GM08714 (cell line): ENCODE data around the gene CKM.
"Not testable (repeated sequence)": the region's sequence is repeated elsewhere in the genome, so short reads cannot be mapped to it uniquely, and the experiment has no call there.

Source experiments
- H3K4me3 ChIP-seq: fragments of 200-500 bp; sonication (Bioruptor generic); 2 replicates; pipeline ENCODE4 v1.5.1; 2014; ENCODE audit warnings: mild to moderate bottlenecking, low read length, inconsistent platforms
- ZNF274 ChIP-seq: IDR thresholded peaks from 2 replicates; pipeline ENCODE4 v1.6.1; 2012; ENCODE audit warnings: mild to moderate bottlenecking, low read depth, low read length

The CKM gene

DNA sequence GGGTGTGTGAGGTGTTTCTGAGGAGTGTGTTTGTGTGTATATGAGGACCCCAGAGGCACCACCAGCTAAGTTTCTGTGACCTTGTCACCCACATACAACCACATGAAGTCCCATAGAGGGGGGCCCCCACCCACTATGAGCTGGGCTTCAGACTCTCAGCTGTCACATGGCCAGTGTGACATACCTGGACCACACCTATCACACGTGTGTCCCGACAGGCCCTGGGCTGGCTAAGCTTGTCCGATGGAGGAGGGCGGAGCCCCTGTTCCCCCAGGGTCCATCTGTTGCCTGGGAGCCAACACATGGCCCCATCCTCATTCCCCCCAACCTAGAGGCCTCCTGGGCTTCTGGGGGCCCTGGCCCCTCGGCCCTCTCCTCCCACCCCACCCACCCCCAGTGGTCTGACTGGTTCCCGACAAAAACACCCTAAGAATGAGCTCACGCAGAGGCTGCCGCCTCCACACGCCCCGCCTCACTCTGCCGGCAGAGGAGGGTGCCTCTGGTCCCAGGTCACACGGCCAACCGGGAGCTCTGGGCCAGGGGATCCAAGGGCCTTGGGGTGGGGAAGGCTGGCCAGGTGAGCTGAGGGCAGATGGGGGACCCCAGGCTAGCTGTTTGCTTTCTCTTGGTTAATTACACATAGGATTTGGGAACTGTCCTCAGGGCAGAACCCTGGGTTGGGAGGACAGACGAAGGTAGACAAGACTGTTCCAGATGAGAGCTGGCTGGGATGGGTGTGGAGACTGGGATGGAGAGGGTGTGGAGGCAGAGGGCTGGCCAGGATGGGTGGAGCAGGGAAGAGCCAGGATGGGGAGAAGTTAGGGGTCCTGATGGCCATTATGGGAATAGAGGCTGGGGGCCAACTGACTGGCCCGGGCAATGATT, 22.2 kb upstream of the CKM start:
- TF ChIP-seq ZNF274, result no peak
- H3K4me3 ChIP-seq, result no peak overlapping the region

GRCh38 chr19:45342911-45343310, 20.2 kb upstream of the CKM start:
- no peak overlapping the region for H3K4me3 ChIP-seq
- TF ChIP-seq ZNF274, result no peak

DNA sequence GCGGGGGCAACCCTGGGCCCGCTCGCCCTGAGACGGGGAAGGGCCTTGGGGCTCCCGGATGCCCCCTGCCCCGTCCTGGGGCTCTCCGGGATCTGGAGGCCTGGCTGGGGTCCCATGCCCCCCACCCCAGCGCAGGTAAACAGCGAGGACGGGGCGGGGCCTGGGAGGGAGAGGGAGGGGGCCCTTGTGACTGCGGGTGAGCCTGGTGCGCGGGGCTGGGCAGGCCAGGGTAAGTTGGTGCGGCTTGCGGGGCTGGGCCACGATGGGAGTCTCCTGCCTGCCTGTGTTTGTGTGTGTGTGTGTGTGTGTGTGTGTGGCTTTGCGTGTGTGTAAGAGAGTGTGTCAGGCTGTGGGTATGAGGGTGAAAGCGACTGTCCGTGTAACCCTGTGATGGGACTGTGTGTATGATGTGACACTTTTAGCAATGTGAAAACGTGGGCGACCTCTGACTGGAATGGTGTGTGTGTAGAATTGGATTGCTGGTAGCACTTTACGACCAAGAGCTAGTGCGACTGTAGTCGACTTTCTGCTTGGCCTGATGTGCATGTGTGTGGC, 18.3 kb upstream of the CKM start:
- H3K4me3 ChIP-seq, result no peak overlapping the region
- TF ChIP-seq ZNF274, result no peak

DNA sequence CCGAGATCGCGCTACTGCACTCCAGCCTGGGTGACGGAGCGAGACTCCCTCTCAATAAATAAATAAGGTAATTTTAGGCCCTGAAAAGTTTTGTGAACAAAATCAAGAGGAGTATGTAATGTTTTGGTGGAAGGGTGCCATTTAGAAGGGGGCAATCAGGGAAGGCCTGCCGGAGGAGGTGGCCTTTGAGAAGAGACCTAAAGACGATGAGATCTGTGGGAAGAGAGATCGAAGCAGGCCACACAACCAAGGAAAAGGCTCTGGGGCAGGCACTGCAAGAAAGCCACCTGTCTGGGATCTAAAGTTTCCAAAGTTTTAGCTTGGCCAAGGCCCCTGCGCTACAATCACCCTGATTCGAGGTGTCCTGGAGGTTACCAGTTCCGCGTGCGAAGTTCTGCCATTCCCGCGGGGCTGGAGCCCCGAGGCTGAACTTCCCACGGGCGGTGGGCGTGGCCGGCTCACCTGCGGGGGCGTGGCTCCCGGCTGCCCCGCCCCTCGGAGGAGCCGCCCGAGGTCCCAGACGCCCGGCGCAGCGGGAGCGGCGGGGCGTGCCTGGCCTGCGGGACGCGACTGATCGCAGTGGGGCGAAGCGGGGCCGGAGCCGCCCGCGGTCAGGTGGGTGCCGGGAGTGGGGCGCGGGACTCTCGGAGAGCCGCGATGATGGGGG, 17.7 kb upstream of the CKM start, which contains the start of gene KLC3:
TSS of gene KLC3 (plus strand) at position 519 of the 667 bp plus-strand sequence. CDS start 4,792 bp downstream, outside the sequence.
- no peak within 1 kb of the TSS; the same call in 1 of the 2 replicates for H3K4me3 ChIP-seq
- no peak for TF ChIP-seq ZNF274

- H3K4me3 ChIP-seq, result no peak overlapping the region
- no peak for TF ChIP-seq ZNF274
Observed at GRCh38 chr19:45339629-45340028, 17.0 kb upstream of the CKM start.

DNA sequence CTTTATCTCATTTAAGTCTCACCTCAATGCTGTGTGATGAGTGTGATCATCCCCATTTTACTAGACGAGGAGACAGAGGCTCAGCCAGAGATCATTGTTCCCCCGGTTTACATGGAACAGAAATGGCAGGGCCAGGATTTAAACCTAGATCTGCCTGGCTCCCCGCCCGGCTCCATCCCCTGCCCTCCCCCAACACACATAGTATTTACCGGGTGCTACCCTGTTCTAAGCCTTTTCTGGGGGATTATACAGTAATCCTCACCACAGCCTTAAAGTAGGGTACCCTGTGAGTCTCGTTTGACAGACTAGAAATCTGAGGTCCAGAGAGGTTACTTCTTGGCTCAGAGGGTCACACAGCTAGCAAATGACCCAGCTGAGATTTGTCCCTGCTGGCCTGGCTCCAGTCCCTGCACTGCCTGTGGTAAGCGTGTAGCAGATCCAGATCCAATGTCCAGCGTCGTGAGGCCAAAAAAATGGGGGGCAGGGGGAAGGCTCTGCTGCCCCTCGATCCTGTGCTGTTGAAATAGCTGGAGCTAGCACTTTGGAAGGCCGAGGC, 14.1 kb upstream of the CKM start:
- H3K4me3 ChIP-seq, result no peak overlapping the region
- no peak for TF ChIP-seq ZNF274

GRCh38 chr19:45334881-45335280, 12.2 kb upstream of the CKM start:
- not testable (repeated sequence) for H3K4me3 ChIP-seq

DNA sequence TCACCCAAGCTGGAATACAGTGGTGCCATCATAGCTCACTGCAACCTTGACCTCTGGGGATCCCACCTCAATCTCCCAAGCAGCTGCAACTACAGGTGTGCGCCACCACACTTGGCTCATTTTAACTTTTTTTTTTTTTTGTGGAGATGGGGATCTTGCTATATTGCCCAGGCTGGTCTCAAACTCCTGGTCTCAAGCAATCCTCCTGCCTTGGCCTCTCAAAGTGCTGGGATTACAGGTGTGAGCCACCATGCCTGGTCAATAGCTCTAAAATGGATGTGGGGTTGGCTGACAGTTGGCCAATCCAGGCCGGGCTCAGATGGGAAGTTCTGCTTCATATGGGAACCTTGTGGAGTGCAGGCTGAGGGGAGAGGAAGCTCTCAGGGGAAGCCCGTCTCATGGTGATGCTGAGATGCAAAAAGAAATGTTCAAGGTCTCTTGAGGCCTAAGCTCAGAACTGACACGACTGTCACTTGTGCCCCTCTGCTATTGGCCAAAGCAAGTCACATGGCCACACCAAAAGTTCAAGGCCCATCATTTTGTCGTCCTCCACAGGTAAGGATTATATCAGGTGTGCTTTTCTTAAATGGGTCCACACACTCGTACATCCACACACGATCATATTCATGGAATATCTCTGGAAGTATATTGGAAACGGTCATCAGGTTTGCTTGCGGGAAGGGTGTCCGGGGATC, 11.1 kb upstream of the CKM start:
- no peak for TF ChIP-seq ZNF274

DNA sequence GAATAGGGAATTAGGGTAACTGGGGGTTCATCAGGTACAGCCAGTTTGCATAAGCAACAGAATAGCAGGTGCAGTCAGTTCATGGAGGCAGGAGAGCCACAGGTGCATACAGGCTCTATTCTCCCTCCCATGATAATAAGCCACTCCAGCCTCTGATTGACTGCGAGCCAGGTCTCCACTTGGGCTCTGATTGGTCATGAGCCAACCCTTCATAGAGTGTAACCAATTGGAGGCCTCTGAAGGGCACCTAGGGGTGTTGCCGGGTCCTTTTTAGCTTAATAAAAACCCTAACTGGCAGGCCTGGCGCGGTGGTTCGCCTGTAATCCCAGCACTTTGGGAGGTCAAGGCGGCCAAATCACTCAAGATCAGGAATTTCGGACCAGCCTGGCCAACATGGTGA, 8.7 kb upstream of the CKM start:
- no peak for TF ChIP-seq ZNF274

More for the DNA sequence above, 11.1 kb upstream of the CKM start:
- no peak overlapping the region for H3K4me3 ChIP-seq

GRCh38 chr19:45327404-45328143, 4.9 kb upstream of the CKM start:
- no peak for TF ChIP-seq ZNF274
- no peak overlapping the region for H3K4me3 ChIP-seq

More for the DNA sequence above, 8.7 kb upstream of the CKM start:
- no peak overlapping the region for H3K4me3 ChIP-seq

GRCh38 chr19:45324349-45324907, 1.8 kb upstream of the CKM start:
- H3K4me3 ChIP-seq, result no peak overlapping the region
- no peak for TF ChIP-seq ZNF274

DNA sequence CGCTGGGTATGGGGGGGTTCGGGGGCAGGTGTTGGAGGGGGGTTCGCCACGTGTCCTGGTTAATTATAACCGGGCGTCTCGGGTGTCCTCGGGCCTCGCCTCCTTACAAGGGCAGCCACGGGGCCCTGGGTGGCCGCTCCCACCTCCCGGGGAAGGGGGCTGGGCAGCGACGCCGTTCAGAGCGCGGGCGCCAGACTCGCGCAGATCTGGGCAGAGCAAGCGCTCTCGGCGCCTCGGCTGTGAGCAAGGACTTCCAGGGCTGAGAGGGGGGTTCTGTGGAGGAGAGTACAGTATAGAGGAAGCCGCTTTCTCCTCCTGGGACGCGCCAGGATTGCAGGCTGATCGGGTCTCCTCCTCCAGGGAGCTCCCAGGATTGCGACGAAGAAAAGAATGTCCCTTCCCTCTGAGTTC, 1.0 kb upstream of the CKM start:
- no peak for TF ChIP-seq ZNF274
- no peak overlapping the region for H3K4me3 ChIP-seq

DNA sequence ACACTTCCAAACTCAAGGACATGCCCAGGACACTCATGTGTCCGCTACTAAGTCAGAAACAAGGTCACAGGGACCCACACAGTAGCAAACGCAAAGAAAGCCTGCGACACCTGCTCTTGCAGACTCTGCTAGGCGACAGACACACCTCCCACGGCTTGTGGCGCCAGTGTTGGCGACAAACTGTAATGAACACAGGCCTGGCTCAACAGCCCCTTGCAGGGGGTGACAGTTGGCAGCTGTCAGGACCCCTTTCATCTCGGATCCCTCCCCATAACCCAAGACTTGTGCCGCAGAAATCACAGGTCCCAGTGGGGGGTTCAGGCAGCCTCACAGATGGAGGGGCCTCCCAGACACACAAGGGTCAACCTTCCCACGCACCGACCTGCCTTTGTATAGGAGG, 364 bp downstream of the CKM start:
- H3K4me3 ChIP-seq, result no peak overlapping the region
- no peak for TF ChIP-seq ZNF274
